ENCODE results near the gene C14orf93. TPM values are rescaled to one million over a fixed set of nuclear protein-coding genes. Genes with fewer than 3 reads are reported as not detected.

C14orf93 gene
- total and polyA plus RNA-seq, 9 of the 15 experiments (the other 6 are each of a cell fraction or from before 2014, with no cell fraction given), result 2.2 to 22.4 (median 16.1) TPM

DNA sequence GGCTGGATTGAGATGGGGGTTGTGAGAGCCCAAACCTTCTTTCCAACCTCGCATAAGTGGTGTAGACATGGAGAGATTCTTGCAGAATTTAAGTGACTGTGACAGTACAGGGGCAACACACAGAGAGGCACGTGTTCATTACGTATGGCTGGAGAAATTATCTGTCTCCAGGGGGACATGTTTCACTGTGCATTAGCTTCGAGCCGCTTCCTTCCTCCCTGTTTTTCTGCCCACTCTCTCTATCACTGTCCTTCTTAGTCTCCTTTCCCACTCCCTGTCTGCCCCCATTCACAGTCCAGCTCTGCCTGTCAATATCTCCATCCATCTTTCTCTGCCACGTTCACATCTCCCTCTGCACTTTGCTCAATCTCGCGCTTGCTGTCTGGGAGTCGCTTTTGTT is 11.5 kb upstream of the C14orf93 start (continued):
- TF ChIP-seq, protein P1, sequence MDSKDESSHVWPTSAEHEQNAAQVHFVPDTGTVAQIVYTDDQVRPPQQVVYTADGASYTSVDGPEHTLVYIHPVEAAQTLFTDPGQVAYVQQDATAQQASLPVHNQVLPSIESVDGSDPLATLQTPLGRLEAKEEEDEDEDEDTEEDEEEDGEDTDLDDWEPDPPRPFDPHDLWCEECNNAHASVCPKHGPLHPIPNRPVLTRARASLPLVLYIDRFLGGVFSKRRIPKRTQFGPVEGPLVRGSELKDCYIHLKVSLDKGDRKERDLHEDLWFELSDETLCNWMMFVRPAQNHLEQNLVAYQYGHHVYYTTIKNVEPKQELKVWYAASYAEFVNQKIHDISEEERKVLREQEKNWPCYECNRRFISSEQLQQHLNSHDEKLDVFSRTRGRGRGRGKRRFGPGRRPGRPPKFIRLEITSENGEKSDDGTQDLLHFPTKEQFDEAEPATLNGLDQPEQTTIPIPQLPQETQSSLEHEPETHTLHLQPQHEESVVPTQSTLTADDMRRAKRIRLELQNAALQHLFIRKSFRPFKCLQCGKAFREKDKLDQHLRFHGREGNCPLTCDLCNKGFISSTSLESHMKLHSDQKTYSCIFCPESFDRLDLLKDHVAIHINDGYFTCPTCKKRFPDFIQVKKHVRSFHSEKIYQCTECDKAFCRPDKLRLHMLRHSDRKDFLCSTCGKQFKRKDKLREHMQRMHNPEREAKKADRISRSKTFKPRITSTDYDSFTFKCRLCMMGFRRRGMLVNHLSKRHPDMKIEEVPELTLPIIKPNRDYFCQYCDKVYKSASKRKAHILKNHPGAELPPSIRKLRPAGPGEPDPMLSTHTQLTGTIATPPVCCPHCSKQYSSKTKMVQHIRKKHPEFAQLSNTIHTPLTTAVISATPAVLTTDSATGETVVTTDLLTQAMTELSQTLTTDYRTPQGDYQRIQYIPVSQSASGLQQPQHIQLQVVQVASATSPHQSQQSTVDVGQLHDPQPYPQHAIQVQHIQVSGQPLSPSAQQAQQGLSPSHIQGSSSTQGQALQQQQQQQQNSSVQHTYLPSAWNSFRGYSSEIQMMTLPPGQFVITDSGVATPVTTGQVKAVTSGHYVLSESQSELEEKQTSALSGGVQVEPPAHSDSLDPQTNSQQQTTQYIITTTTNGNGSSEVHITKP (IDR thresholded peaks at IDR 0.05; ENCODE audit: partially characterized antibody), result peak; percentile 94
- TF ChIP-seq MCM2 (IDR thresholded peaks at IDR 0.05; ENCODE audit: low read depth) (no peak), PKNOX1 (IDR thresholded peaks at IDR 0.05) (peak; percentile 48), POLR2B (IDR thresholded peaks at IDR 0.05; ENCODE audit: low read depth, partially characterized antibody) (peak; percentile 20), ATF7 (IDR thresholded peaks at IDR 0.05) (0 out of 2 replicates have a peak, but pooled peaks have one; percentile 11), ZNF274 (IDR thresholded peaks at IDR 0.05; ENCODE audit: borderline replicate concordance, low read depth, low read length) (0 out of 2 replicates have a peak, but pooled peaks have one; percentile 29), ZNF586 (CRISPR knock-in tag; conservative IDR thresholded peaks at IDR 0.05) (no peak), NELFE (IDR thresholded peaks at IDR 0.05; ENCODE audit: insufficient read depth, insufficient read length) (no peak)
- TF ChIP-seq, protein P2, sequence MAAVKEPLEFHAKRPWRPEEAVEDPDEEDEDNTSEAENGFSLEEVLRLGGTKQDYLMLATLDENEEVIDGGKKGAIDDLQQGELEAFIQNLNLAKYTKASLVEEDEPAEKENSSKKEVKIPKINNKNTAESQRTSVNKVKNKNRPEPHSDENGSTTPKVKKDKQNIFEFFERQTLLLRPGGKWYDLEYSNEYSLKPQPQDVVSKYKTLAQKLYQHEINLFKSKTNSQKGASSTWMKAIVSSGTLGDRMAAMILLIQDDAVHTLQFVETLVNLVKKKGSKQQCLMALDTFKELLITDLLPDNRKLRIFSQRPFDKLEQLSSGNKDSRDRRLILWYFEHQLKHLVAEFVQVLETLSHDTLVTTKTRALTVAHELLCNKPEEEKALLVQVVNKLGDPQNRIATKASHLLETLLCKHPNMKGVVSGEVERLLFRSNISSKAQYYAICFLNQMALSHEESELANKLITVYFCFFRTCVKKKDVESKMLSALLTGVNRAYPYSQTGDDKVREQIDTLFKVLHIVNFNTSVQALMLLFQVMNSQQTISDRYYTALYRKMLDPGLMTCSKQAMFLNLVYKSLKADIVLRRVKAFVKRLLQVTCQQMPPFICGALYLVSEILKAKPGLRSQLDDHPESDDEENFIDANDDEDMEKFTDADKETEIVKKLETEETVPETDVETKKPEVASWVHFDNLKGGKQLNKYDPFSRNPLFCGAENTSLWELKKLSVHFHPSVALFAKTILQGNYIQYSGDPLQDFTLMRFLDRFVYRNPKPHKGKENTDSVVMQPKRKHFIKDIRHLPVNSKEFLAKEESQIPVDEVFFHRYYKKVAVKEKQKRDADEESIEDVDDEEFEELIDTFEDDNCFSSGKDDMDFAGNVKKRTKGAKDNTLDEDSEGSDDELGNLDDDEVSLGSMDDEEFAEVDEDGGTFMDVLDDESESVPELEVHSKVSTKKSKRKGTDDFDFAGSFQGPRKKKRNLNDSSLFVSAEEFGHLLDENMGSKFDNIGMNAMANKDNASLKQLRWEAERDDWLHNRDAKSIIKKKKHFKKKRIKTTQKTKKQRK (IDR thresholded peaks at IDR 0.05; ENCODE audit: borderline replicate concordance, low read depth, low read length), result no peak
- TF ChIP-seq, protein P3, sequence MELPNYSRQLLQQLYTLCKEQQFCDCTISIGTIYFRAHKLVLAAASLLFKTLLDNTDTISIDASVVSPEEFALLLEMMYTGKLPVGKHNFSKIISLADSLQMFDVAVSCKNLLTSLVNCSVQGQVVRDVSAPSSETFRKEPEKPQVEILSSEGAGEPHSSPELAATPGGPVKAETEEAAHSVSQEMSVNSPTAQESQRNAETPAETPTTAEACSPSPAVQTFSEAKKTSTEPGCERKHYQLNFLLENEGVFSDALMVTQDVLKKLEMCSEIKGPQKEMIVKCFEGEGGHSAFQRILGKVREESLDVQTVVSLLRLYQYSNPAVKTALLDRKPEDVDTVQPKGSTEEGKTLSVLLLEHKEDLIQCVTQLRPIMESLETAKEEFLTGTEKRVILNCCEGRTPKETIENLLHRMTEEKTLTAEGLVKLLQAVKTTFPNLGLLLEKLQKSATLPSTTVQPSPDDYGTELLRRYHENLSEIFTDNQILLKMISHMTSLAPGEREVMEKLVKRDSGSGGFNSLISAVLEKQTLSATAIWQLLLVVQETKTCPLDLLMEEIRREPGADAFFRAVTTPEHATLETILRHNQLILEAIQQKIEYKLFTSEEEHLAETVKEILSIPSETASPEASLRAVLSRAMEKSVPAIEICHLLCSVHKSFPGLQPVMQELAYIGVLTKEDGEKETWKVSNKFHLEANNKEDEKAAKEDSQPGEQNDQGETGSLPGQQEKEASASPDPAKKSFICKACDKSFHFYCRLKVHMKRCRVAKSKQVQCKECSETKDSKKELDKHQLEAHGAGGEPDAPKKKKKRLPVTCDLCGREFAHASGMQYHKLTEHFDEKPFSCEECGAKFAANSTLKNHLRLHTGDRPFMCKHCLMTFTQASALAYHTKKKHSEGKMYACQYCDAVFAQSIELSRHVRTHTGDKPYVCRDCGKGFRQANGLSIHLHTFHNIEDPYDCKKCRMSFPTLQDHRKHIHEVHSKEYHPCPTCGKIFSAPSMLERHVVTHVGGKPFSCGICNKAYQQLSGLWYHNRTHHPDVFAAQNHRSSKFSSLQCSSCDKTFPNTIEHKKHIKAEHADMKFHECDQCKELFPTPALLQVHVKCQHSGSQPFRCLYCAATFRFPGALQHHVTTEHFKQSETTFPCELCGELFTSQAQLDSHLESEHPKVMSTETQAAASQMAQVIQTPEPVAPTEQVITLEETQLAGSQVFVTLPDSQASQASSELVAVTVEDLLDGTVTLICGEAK (IDR thresholded peaks at IDR 0.05), result peak; percentile 74
- TF ChIP-seq, protein P3 (CRISPR knock-in tag; IDR thresholded peaks at IDR 0.05), result no peak
